Measurements from ENCODE around the gene ALDOC.

DNA sequence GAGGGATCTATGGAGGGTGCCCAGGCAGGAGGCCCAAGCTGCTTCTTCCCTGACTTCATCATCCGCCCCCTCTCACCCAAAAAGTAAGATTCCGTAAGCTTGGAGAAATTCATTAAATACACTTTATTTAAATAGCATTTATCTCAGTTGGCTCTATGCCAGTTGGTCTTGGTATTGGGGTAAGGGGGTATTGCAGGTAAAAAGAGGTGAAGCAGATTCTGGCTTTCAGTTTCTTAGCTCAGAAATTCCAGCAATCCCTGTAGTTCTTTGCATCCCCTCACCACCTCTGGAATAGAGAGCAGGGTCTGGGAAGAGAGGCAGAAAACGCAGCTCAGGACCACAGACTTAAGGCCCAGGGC lies 750 bp upstream of the ALDOC start:
- TF ChIP-seq CEBPB (IDR thresholded peaks at IDR 0.05) (no peak), CREB1 (IDR thresholded peaks at IDR 0.05; ENCODE audit: low read depth) (no peak), EP300 (IDR thresholded peaks at IDR 0.05; ENCODE audit: borderline replicate concordance) (no peak)
- TF ChIP-seq, protein P1, sequence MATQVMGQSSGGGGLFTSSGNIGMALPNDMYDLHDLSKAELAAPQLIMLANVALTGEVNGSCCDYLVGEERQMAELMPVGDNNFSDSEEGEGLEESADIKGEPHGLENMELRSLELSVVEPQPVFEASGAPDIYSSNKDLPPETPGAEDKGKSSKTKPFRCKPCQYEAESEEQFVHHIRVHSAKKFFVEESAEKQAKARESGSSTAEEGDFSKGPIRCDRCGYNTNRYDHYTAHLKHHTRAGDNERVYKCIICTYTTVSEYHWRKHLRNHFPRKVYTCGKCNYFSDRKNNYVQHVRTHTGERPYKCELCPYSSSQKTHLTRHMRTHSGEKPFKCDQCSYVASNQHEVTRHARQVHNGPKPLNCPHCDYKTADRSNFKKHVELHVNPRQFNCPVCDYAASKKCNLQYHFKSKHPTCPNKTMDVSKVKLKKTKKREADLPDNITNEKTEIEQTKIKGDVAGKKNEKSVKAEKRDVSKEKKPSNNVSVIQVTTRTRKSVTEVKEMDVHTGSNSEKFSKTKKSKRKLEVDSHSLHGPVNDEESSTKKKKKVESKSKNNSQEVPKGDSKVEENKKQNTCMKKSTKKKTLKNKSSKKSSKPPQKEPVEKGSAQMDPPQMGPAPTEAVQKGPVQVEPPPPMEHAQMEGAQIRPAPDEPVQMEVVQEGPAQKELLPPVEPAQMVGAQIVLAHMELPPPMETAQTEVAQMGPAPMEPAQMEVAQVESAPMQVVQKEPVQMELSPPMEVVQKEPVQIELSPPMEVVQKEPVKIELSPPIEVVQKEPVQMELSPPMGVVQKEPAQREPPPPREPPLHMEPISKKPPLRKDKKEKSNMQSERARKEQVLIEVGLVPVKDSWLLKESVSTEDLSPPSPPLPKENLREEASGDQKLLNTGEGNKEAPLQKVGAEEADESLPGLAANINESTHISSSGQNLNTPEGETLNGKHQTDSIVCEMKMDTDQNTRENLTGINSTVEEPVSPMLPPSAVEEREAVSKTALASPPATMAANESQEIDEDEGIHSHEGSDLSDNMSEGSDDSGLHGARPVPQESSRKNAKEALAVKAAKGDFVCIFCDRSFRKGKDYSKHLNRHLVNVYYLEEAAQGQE (IDR thresholded peaks at IDR 0.05; ENCODE audit: low read depth): no peak
- TF ChIP-seq, protein P2, sequence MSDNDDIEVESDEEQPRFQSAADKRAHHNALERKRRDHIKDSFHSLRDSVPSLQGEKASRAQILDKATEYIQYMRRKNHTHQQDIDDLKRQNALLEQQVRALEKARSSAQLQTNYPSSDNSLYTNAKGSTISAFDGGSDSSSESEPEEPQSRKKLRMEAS (IDR thresholded peaks at IDR 0.05): no peak
